Fibroblast of lung (primary cell): ENCODE results near the gene KCTD15.

Source experiments
- CTCF ChIP-seq, 2 donors: IDR thresholded peaks in 1 of 2; conservative IDR thresholded peaks in 1 of 2; 1 replicate in 1 of 2; 2 replicates in 1 of 2; pipeline ENCODE4 v1.5.1; 2011 to 2012; ENCODE audit warnings: low read length in 2 of 2, control low read depth in 1 of 2, inconsistent platforms in 1 of 2, low read depth in 1 of 2, mild to moderate bottlenecking in 1 of 2
- EZH2 ChIP-seq: IDR thresholded peaks from 2 replicates; pipeline ENCODE4 v1.5.1; 2012; ENCODE audit warnings: low read length, control low read depth, mild to moderate bottlenecking; ENCODE audit errors: missing control alignments

- TF ChIP-seq CTCF (conservative IDR thresholded peaks at IDR 0.05 in 1 of 2, IDR thresholded peaks at IDR 0.05 in 1 of 2; ENCODE audit: low read depth in 1 of 2, low read length in 2 of 2) (no peak), EZH2 (no peak)
Measured at GRCh38 chr19:33862981-33863380, 66.3 kb downstream of the KCTD15 start.
